CD4-positive, CD25-positive, alpha-beta regulatory T cell (primary cell): Measurements from ENCODE around the gene MOG. TPM values are rescaled to one million over a fixed set of nuclear protein-coding genes. Genes with fewer than 3 reads are reported as not detected.
A peak's percentile ranks its signal among the peaks of the same experiment; 100 is the strongest.

Experiments used
- ATAC-seq, 2 donors: fragments of 150-1000 bp; cut with Tn5 transposase; one replicate each; pipeline ENCODE4 v1.10.0; 2021; ENCODE audit warnings: low read depth in 2 of 2, moderate number of reproducible peaks in 2 of 2, moderate library complexity in 1 of 2
- DNase-seq, 3 donors: peaks; one replicate each; pipeline versions ENCODE4 v3.0.0 to v3.0.0-alpha.2; 2012 to 2022; ENCODE audit warnings: mixed read lengths in 1 of 3
- H3K27ac ChIP-seq: one replicate; pipeline ENCODE4 v1.7.0; 2013; ENCODE audit warnings: mild to moderate bottlenecking, low read length; ENCODE audit not compliant: insufficient read depth, poor library complexity, severe bottlenecking
- H3K27me3 ChIP-seq: one replicate; pipeline ENCODE4 v1.7.0; 2013; ENCODE audit warnings: low read length; ENCODE audit not compliant: control insufficient read depth, insufficient read depth
- H3K36me3 ChIP-seq: one replicate; pipeline ENCODE4 v1.7.0; 2013; ENCODE audit warnings: mild to moderate bottlenecking, low read length, moderate library complexity; ENCODE audit not compliant: control insufficient read depth, insufficient read depth
- H3K4me1 ChIP-seq: 2 replicates; pipeline ENCODE4 v1.7.0; 2013; ENCODE audit warnings: mild to moderate bottlenecking, low read length; ENCODE audit not compliant: insufficient read depth, control insufficient read depth, poor library complexity, severe bottlenecking
- H3K4me3 ChIP-seq: one replicate; pipeline ENCODE4 v1.7.0; 2013; ENCODE audit warnings: low read depth, mild to moderate bottlenecking, low read length, moderate library complexity
- H3K9me3 ChIP-seq, 2 experiments: 1 replicate in 1 of 2; 2 replicates in 1 of 2; pipeline ENCODE4 v1.7.0; 2013; ENCODE audit warnings: low read length in 2 of 2, mild to moderate bottlenecking in 1 of 2, moderate library complexity in 1 of 2; ENCODE audit not compliant: control insufficient read depth in 2 of 2
- H3K27ac Mint-ChIP-seq, 3 donors: one replicate each; pipeline ENCODE4 v1.8.0; 2020 to 2022; ENCODE audit warnings: mild to moderate bottlenecking in 3 of 3, mixed read lengths in 3 of 3, moderate library complexity in 2 of 3
- H3K27me3 Mint-ChIP-seq: one replicate; pipeline ENCODE4 v1.8.0; 2022; ENCODE audit warnings: mild to moderate bottlenecking, mixed read lengths
- H3K36me3 Mint-ChIP-seq: one replicate; pipeline ENCODE4 v1.8.0; 2020; ENCODE audit warnings: mixed read lengths
- H3K4me1 Mint-ChIP-seq, 4 donors: one replicate each; pipeline ENCODE4 v1.8.0; 2020 to 2022; ENCODE audit warnings: mixed read lengths in 4 of 4, mild to moderate bottlenecking in 1 of 4
- H3K4me3 Mint-ChIP-seq, 4 donors: one replicate each; pipeline ENCODE4 v1.8.0; 2020 to 2022; ENCODE audit warnings: mild to moderate bottlenecking in 4 of 4, mixed read lengths in 4 of 4, moderate library complexity in 3 of 4
- H3K9me3 Mint-ChIP-seq, 7 donors: one replicate each; pipeline ENCODE4 v1.8.0; 2020 to 2022; ENCODE audit warnings: mixed read lengths in 7 of 7, mild to moderate bottlenecking in 3 of 7, moderate library complexity in 2 of 7
- polyA plus RNA-seq, 4 donors: library from polyadenylated mRNA; unstranded; fragments of 300-500 nt; fragmentation: Illumina TruSeq; gene quantifications; one replicate each; pipeline ENCODE4 v1.2.3, GENCODE V29; 2021
- total RNA-seq: library from RNA; stranded (reverse); gene quantifications from one replicate; pipeline ENCODE4 v1.2.3, GENCODE V29; 2022

The MOG gene
- total and polyA plus RNA-seq, 5 donors from 2014 or later = not detected

DNA sequence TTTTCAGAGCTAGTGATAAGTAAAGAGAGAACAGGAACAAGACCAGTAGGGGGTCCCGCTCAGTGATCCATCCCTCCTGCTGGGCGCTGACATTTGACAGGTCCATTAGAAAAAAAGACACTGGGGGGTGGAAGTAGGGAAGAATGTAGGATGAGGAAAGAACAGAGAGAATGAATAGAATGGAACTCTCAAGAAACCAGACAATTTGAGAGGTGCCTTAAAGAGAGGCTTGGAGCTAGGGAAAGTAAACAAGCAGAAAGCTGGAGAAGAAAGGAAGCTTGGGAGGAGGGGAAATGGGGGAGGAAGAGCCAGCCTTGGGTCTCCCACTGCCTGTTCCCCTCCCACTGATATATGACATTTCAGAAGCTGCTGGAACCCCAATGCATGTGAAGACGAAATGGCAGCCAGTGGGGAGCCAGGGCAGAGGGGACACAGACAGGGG, 32.4 kb upstream of the MOG start:
- H3K4me3 Mint-ChIP-seq = no peak overlapping the region

DNA sequence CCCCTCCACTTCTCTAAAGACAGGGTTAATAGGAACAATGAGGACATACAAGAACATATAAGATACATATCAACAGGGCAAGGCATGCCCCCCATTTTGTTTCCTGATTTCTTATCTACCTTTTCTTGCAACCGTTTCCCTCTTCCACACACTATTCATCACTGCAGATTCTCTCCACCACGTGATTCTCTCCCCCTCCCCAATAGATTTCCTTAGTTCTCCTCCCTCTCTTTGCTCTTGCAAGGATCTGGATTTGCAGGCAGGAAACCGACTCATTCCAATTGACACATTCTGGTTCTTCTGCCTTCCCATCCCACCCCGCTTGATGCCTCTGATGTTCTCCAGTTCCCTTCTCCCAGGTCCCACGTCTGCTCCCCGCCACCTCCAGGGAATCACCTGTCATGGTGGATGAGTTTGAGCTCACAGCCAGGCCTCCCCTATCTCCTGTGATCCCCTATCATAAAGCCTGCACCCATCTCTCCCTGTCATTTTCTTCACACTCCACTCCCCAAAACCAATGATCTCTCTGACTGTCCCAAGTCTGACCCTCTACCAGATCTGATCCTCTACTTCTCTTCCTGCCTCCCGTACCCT, 31.5 kb upstream of the MOG start:
- Mint-ChIP-seq H3K36me3 (peaks cover 12% of the 10 kb centered on the region), H3K27me3 (peaks cover 8% of the 10 kb centered on the region), H3K9me3 (no peaks in the 10 kb centered on the region), H3K27ac (peak overlapping the region; percentile 21 to 82 (median 27)), H3K4me1 (peaks cover 11 to 30% (median 14%) of the 10 kb centered on the region in 4 donors), H3K4me3 (peak overlapping the region in 2 of 4 donors; percentile 5 to 25)
- peaks cover 15% of the 10 kb centered on the region for H3K4me1 ChIP-seq
- H3K9me3 ChIP-seq = no peaks in the 10 kb centered on the region
- no peak overlapping the region for H3K4me3 ChIP-seq
- no peak overlapping the region for H3K27ac ChIP-seq
- no peaks in the 10 kb centered on the region for H3K27me3 ChIP-seq
- DNase-seq = no peak
- H3K36me3 ChIP-seq = peaks cover 8% of the 10 kb centered on the region
- ATAC-seq = no peak

More for the DNA sequence above, 32.4 kb upstream of the MOG start:
- H3K36me3 ChIP-seq = peaks cover 12% of the 10 kb centered on the region
- Mint-ChIP-seq H3K27ac (peak overlapping the region in 2 of 3 donors; percentile 21 to 65), H3K27me3 (no peaks in the 10 kb centered on the region), H3K36me3 (peaks cover 18% of the 10 kb centered on the region), H3K9me3 (no peaks in the 10 kb centered on the region), H3K4me1 (peaks cover 6 to 22% (median 11%) of the 10 kb centered on the region in 4 donors)
- H3K4me1 ChIP-seq = peaks cover 15% of the 10 kb centered on the region
- no peaks in the 10 kb centered on the region for H3K9me3 ChIP-seq
- ATAC-seq (no peak), DNase-seq (no peak)
- no peak overlapping the region for H3K4me3 ChIP-seq
- H3K27ac ChIP-seq = no peak overlapping the region
- no peaks in the 10 kb centered on the region for H3K27me3 ChIP-seq

- H3K9me3 Mint-ChIP-seq = no peaks in the 10 kb centered on the region
- H3K36me3 Mint-ChIP-seq = no peaks in the 10 kb centered on the region
- ATAC-seq (no peak), DNase-seq (peak in 1 of 3 donors; percentile 9)
- H3K36me3 ChIP-seq = peaks cover 4% of the 10 kb centered on the region
- peaks cover 16% of the 10 kb centered on the region for H3K27me3 Mint-ChIP-seq
- H3K4me3 ChIP-seq = no peak overlapping the region
- H3K4me3 Mint-ChIP-seq = peak overlapping the region; percentile 70 to 83 (median 78)
- peaks cover 28% of the 10 kb centered on the region for H3K4me1 ChIP-seq
- H3K4me1 Mint-ChIP-seq = peaks cover 17 to 47% (median 30%) of the 10 kb centered on the region in 4 donors
- H3K27ac Mint-ChIP-seq = peak overlapping the region; percentile 43 to 86 (median 80)
- no peaks in the 10 kb centered on the region for H3K9me3 ChIP-seq
- H3K27ac ChIP-seq = peak overlapping the region; percentile 53
- no peaks in the 10 kb centered on the region for H3K27me3 ChIP-seq
Observed at GRCh38 chr6:29626948-29627754, 29.7 kb upstream of the MOG start.

GRCh38 chr6:29627755-29628418, 29.0 kb upstream of the MOG start:
- Mint-ChIP-seq H3K36me3 (no peaks in the 10 kb centered on the region), H3K4me1 (peaks cover 17 to 48% (median 30%) of the 10 kb centered on the region in 4 donors), H3K4me3 (peak overlapping the region; percentile 80 to 95 (median 92)), H3K9me3 (no peaks in the 10 kb centered on the region), H3K27ac (peak overlapping the region; percentile 21 to 91 (median 67)), H3K27me3 (peaks cover 16% of the 10 kb centered on the region)
- ATAC-seq (no peak), DNase-seq (peak; percentile 24 to 71 (median 37))
- Histone ChIP-seq H3K36me3 (no peaks in the 10 kb centered on the region), H3K4me1 (peaks cover 36% of the 10 kb centered on the region), H3K27ac (peak overlapping the region; percentile 53), H3K4me3 (peak overlapping the region; percentile 72), H3K9me3 (no peaks in the 10 kb centered on the region), H3K27me3 (no peaks in the 10 kb centered on the region)

- Histone ChIP-seq H3K27ac (peak overlapping the region; percentile 45), H3K27me3 (no peaks in the 10 kb centered on the region), H3K4me1 (peaks cover 43% of the 10 kb centered on the region), H3K4me3 (peak overlapping the region; percentile 72), H3K36me3 (no peaks in the 10 kb centered on the region), H3K9me3 (no peaks in the 10 kb centered on the region)
- Mint-ChIP-seq H3K27me3 (peaks cover 16% of the 10 kb centered on the region), H3K27ac (peak overlapping the region; percentile 21 to 91 (median 67)), H3K4me1 (peaks cover 20 to 53% (median 35%) of the 10 kb centered on the region in 4 donors), H3K4me3 (peak overlapping the region; percentile 80 to 95 (median 92)), H3K36me3 (no peaks in the 10 kb centered on the region), H3K9me3 (no peaks in the 10 kb centered on the region)
- DNase-seq (peak; percentile 24 to 44 (median 38)), ATAC-seq (peak; percentile 40 to 61)
Observed at GRCh38 chr6:29628419-29629281, 28.2 kb upstream of the MOG start.

- H3K4me1 ChIP-seq = peaks cover 46% of the 10 kb centered on the region
- no peaks in the 10 kb centered on the region for H3K36me3 ChIP-seq
- H3K27ac Mint-ChIP-seq = no peak overlapping the region
Observed at GRCh38 chr6:29629571-29629970, 27.3 kb upstream of the MOG start.

GRCh38 chr6:29630315-29630714, 26.6 kb upstream of the MOG start:
- no peaks in the 10 kb centered on the region for H3K36me3 Mint-ChIP-seq
- H3K27ac Mint-ChIP-seq = peak overlapping the region in 1 of 3 donors; percentile 75
- H3K9me3 Mint-ChIP-seq = no peaks in the 10 kb centered on the region
- Histone ChIP-seq H3K4me1 (peaks cover 46% of the 10 kb centered on the region), H3K4me3 (no peak overlapping the region), H3K27me3 (no peaks in the 10 kb centered on the region), H3K27ac (no peak overlapping the region), H3K9me3 (no peaks in the 10 kb centered on the region), H3K36me3 (no peaks in the 10 kb centered on the region)
- peaks cover 21 to 63% (median 38%) of the 10 kb centered on the region in 4 donors for H3K4me1 Mint-ChIP-seq
- H3K27me3 Mint-ChIP-seq = peaks cover 16% of the 10 kb centered on the region
- peak overlapping the region; percentile 71 to 97 (median 88) for H3K4me3 Mint-ChIP-seq
- DNase-seq = no peak
- no peak for ATAC-seq

More at GRCh38 chr6:29629571-29629970, 27.3 kb upstream of the MOG start:
- Histone ChIP-seq H3K9me3 (no peaks in the 10 kb centered on the region), H3K4me3 (no peak overlapping the region), H3K27me3 (no peaks in the 10 kb centered on the region), H3K27ac (no peak overlapping the region)
- ATAC-seq = no peak
- DNase-seq = no peak
- no peaks in the 10 kb centered on the region for H3K9me3 Mint-ChIP-seq
- H3K4me1 Mint-ChIP-seq = peaks cover 21 to 62% (median 38%) of the 10 kb centered on the region in 4 donors
- peak overlapping the region; percentile 80 to 94 (median 90) for H3K4me3 Mint-ChIP-seq
- no peaks in the 10 kb centered on the region for H3K36me3 Mint-ChIP-seq
- peaks cover 16% of the 10 kb centered on the region for H3K27me3 Mint-ChIP-seq
